GM06990 (cell line): ENCODE results near the gene SPPL2B.

Source experiments
- DNase-seq: peaks from one replicate; pipeline ENCODE4 v3.0.0-alpha.2; 2011; ENCODE audit not compliant: insufficient read length; ENCODE audit errors: extremely low read depth
- H3K27me3 ChIP-seq: replicated peaks from 2 replicates; pipeline ENCODE4 v1.6.0; 2011; ENCODE audit warnings: low read length; ENCODE audit not compliant: control insufficient read depth, insufficient read depth
- H3K36me3 ChIP-seq: 2 replicates; pipeline ENCODE4 v1.5.1; 2011; ENCODE audit warnings: low read length; ENCODE audit not compliant: control insufficient read depth, insufficient read depth
- H3K4me3 ChIP-seq: replicated peaks from 2 replicates; pipeline ENCODE4 v1.5.1; 2011; ENCODE audit warnings: low read depth, mild to moderate bottlenecking, control low read depth, low read length
- TF ChIP-seq, protein P1 (sequence below): IDR thresholded peaks from 2 replicates; pipeline ENCODE4 v1.5.1; 2011; ENCODE audit warnings: low read length, control low read depth, mild to moderate bottlenecking, inconsistent platforms; ENCODE audit not compliant: insufficient read depth, poor library complexity, severe bottlenecking

Gene SPPL2B

GRCh38 chr19:2359992-2360685 is 31.7 kb downstream of the SPPL2B start, which contains the start of gene TMPRSS9:
Gene TMPRSS9, plus strand, starts transcription at chr19:2360265. Its CDS starts 29,521 bp downstream, at chr19:2389786.
- H3K4me3 ChIP-seq, result no peak within 1 kb of the TSS
- TF ChIP-seq, protein P1, sequence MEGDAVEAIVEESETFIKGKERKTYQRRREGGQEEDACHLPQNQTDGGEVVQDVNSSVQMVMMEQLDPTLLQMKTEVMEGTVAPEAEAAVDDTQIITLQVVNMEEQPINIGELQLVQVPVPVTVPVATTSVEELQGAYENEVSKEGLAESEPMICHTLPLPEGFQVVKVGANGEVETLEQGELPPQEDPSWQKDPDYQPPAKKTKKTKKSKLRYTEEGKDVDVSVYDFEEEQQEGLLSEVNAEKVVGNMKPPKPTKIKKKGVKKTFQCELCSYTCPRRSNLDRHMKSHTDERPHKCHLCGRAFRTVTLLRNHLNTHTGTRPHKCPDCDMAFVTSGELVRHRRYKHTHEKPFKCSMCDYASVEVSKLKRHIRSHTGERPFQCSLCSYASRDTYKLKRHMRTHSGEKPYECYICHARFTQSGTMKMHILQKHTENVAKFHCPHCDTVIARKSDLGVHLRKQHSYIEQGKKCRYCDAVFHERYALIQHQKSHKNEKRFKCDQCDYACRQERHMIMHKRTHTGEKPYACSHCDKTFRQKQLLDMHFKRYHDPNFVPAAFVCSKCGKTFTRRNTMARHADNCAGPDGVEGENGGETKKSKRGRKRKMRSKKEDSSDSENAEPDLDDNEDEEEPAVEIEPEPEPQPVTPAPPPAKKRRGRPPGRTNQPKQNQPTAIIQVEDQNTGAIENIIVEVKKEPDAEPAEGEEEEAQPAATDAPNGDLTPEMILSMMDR, result no peak
- H3K36me3 ChIP-seq, result no peaks in the 10 kb centered on the region
- no peaks in the 10 kb centered on the region for H3K27me3 ChIP-seq
- no peak for DNase-seq

DNA sequence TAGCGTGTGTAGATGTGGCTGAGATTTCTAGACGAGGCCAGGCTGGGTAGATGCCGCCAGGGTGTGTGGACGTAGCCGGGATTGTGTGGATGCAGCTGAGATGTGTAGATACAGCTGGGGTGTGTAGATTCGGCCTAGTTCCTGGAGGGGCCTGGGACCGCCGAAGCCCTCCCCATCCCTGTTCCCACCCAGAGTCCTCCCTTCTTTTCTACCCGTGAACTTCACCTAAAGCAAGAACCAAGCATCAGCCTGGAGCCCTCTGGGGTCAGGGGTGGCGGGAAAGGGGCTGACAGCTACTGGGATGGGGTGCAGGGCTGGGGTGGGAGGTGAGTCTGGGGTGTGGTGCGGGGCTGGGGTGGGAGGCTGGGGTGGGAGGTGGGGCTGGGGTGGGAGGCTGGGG is 32.3 kb downstream of the SPPL2B start:
- Histone ChIP-seq H3K27me3 (no peaks in the 10 kb centered on the region), H3K4me3 (no peak overlapping the region), H3K36me3 (no peaks in the 10 kb centered on the region)
- no peak for DNase-seq
- TF ChIP-seq, protein P1, result no peak

- H3K36me3 ChIP-seq, result no peaks in the 10 kb centered on the region
- DNase-seq, result no peak
- TF ChIP-seq, protein P1, result no peak
- H3K27me3 ChIP-seq, result no peaks in the 10 kb centered on the region
- H3K4me3 ChIP-seq, result no peak overlapping the region
Observed at GRCh38 chr19:2361246-2362045, 33.0 kb downstream of the SPPL2B start.

GRCh38 chr19:2362046-2362969 is 33.8 kb downstream of the SPPL2B start:
- Histone ChIP-seq H3K27me3 (no peaks in the 10 kb centered on the region), H3K4me3 (no peak overlapping the region), H3K36me3 (no peaks in the 10 kb centered on the region)
- no peak for DNase-seq
- TF ChIP-seq, protein P1, result no peak

GRCh38 chr19:2362970-2363300 is 34.5 kb downstream of the SPPL2B start:
- TF ChIP-seq, protein P1, result no peak
- H3K36me3 ChIP-seq, result no peaks in the 10 kb centered on the region
- DNase-seq, result no peak
- no peak overlapping the region for H3K4me3 ChIP-seq
- no peaks in the 10 kb centered on the region for H3K27me3 ChIP-seq
